HepG2 (cell line): ENCODE data around the gene RHO. TPM values are rescaled to one million over a fixed set of nuclear protein-coding genes. Genes with fewer than 3 reads are reported as not detected.

ENCODE experiments used
- ATAC-seq: fragments of 200-7000 bp; cut with Tn5 transposase; 3 replicates; pipeline ENCODE4 v1.9.1; 2020; ENCODE audit warnings: mild to moderate bottlenecking, moderate library complexity
- BruUV-seq: library from RNA; stranded (reverse); fragments of 400-500 nt; replicated peaks from 2 replicates; lab custom pipeline; 2021; lab: Mats Ljungman, UMichigan
- CTCF ChIA-PET: fragments of 300-600 bp; formaldehyde crosslinking; extraction: SDS; loops from one replicate; lab custom pipeline; 2021; ENCODE audit warnings: low total read pairs, inconsistent platforms, low intra/inter-chr PET ratio; lab: Yijun Ruan, JAX
- POLR2A ChIA-PET: fragments of 350-600 bp; sonication (Branson Sonifier 250); formaldehyde crosslinking; loops from one replicate; lab custom pipeline; 2020; ENCODE audit warnings: antibody characterized with exemption, inconsistent platforms; lab: Yijun Ruan, JAX
- DNase-seq: peaks from one replicate; pipeline ENCODE4 v3.0.0-alpha.2; 2015; ENCODE audit warnings: low spot score
- FAIRE-seq: peaks from 3 replicates; lab custom pipeline; 2011; peaks lifted over from hg19 to GRCh38; lab: Jason Lieb, UNC
- H2AFZ ChIP-seq: one replicate; pipeline ENCODE4 v1.6.1; 2011; ENCODE audit warnings: low read length, inconsistent platforms
- H3K27ac ChIP-seq: fragments of 300-600 bp; 3 replicates; pipeline ENCODE4 v1.8.0; 2011; ENCODE audit warnings: mixed run types, mild to moderate bottlenecking, mixed read lengths, low read length, inconsistent platforms; ENCODE audit not compliant: insufficient read depth; ENCODE audit errors: extremely low read length
- H3K27me3 ChIP-seq, 2 experiments: fragments of 200-600 bp in 1 of 2; 2 replicates in 1 of 2; 3 replicates in 1 of 2; pipeline versions ENCODE4 v1.6.0 to v1.8.0; 2011; ENCODE audit warnings: low read length in 2 of 2, mild to moderate bottlenecking in 2 of 2, moderate library complexity in 2 of 2, inconsistent platforms in 1 of 2; ENCODE audit not compliant: insufficient read depth in 2 of 2, control insufficient read depth in 1 of 2
- H3K36me3 ChIP-seq, 2 experiments: fragments of 200-600 bp in 1 of 2; replicated peaks in 1 of 2; 2 replicates in 1 of 2; 3 replicates in 1 of 2; pipeline versions ENCODE4 v1.5.1 to v1.8.0; 2011; ENCODE audit warnings: low read length in 2 of 2, inconsistent platforms in 1 of 2; ENCODE audit not compliant: insufficient read depth in 2 of 2, control insufficient read depth in 1 of 2
- H3K4me1 ChIP-seq: 2 replicates; pipeline ENCODE4 v1.5.1; 2012; ENCODE audit warnings: low read length, inconsistent platforms; ENCODE audit not compliant: insufficient read depth
- H3K4me2 ChIP-seq: 2 replicates; pipeline ENCODE4 v1.6.0; 2011; ENCODE audit warnings: low read depth, low read length, inconsistent platforms
- H3K4me3 ChIP-seq, 3 experiments: fragments of 200-600 bp in 1 of 3; sonication (generic), shearing (Covaris generic) in 1 of 3; replicated peaks in 1 of 3; 2 replicates each; pipeline ENCODE4 v1.5.1; 2011 to 2016; ENCODE audit warnings: low read length in 3 of 3, inconsistent platforms in 2 of 3, low read depth in 2 of 3, mild to moderate bottlenecking in 2 of 3, control low read depth in 1 of 3, mixed read lengths in 1 of 3; ENCODE audit not compliant: insufficient read depth in 1 of 3
- H3K79me2 ChIP-seq: one replicate; pipeline ENCODE4 v1.6.1; 2011; ENCODE audit warnings: low read length, inconsistent platforms; ENCODE audit not compliant: insufficient read depth
- H3K9ac ChIP-seq: 2 replicates; pipeline ENCODE4 v1.6.0; 2011; ENCODE audit warnings: mild to moderate bottlenecking, low read depth, low read length, inconsistent platforms; ENCODE audit not compliant: insufficient read depth
- H3K9me3 ChIP-seq: 2 replicates; pipeline ENCODE4 v1.5.1; 2012; ENCODE audit warnings: mild to moderate bottlenecking, low read length
- H4K20me1 ChIP-seq: 2 replicates; pipeline ENCODE4 v1.6.0; 2011; ENCODE audit warnings: inconsistent platforms, mild to moderate bottlenecking, low read length, moderate library complexity; ENCODE audit not compliant: insufficient read depth
- AGO2 ChIP-seq: fragments of 200-400 bp; formaldehyde crosslinking; optimal IDR thresholded peaks from 2 replicates; pipeline ENCODE3; 2017; ENCODE audit warnings: mild to moderate bottlenecking, low read depth, low read length, moderate library complexity
- ATF7-NPFF ChIP-seq: sonication (generic); formaldehyde crosslinking; IDR thresholded peaks from 2 replicates; pipeline ENCODE4 v1.8.1; 2023; ENCODE audit warnings: mild to moderate bottlenecking, low read depth, missing genetic modification reagents, moderate library complexity
- CREB3 ChIP-seq: sonication (generic); formaldehyde crosslinking; IDR thresholded peaks from 2 replicates; pipeline ENCODE4 v1.5.0; 2020; ENCODE audit warnings: missing genetic modification reagents
- GABPA ChIP-seq, 2 experiments: IDR thresholded peaks; 2 replicates each; pipeline ENCODE4 v1.6.1; 2011 to 2016; ENCODE audit warnings: low read depth in 2 of 2, low read length in 1 of 2, missing biosample characterization in 1 of 2, missing genetic modification characterization in 1 of 2
- SRSF4 ChIP-seq: fragments of 200-400 bp; formaldehyde crosslinking; IDR thresholded peaks from one replicate; pipeline ENCODE4 v1.6.1; 2018; ENCODE audit warnings: mild to moderate bottlenecking, low read depth, low read length, moderate library complexity; ENCODE audit not compliant: poor library complexity, severe bottlenecking
- THAP11 ChIP-seq: IDR thresholded peaks from 2 replicates; pipeline ENCODE4 v1.6.1; 2016; ENCODE audit warnings: missing biosample characterization, missing genetic modification reagents
- TMF1 ChIP-seq: sonication (generic); formaldehyde crosslinking; IDR thresholded peaks from 2 replicates; pipeline ENCODE4 v1.8.1; 2022; ENCODE audit warnings: low read depth, missing genetic modification reagents
- ZNF605 ChIP-seq: sonication (generic); formaldehyde crosslinking; IDR thresholded peaks from 2 replicates; pipeline ENCODE4 v1.8.0; 2022; ENCODE audit warnings: mild to moderate bottlenecking, missing genetic modification reagents
- whole genome bisulfite sequencing: methylation state at CpG from one replicate; pipeline ENCODE4 v1.1.6; 2017; ENCODE audit warnings: low lambda C conversion rate; 5-methylcytosine and 5-hydroxymethylcytosine counted together
- in situ Hi-C: cut with HindIII; loops from 2 replicates; pipeline ENCODE4 v1.10.0; 2017; ENCODE audit warnings: low pct_unique_long_range_greater_than_20kb; ENCODE audit not compliant: extremely low pct_ligation_motif_present
- intact Hi-C: fragments of 100-400 bp; cut with micrococcal nuclease; formaldehyde crosslinking; loops from one replicate; pipeline ENCODE4 v1.10.0; 2022; ENCODE audit not compliant: unreplicated experiment
- polyA plus RNA-seq, 8 experiments: library from polyadenylated mRNA; depleted of rRNA in 3 of 8; stranded (reverse) in 7 of 8; unstranded in 1 of 8; fragments of >200 nt; fragmentation: Illumina TruSeq in 4 of 8; extraction: Trizol in 4 of 8; gene quantifications; 2 replicates each; pipeline versions ENCODE4 v1.2.1 to v1.2.3, GENCODE V29; 2011 to 2016; ENCODE audit warnings: low read depth in 4 of 8, missing spikeins in 1 of 8, mixed read lengths in 1 of 8; ENCODE audit not compliant: insufficient read depth in 1 of 8
- total RNA-seq, 5 experiments: library from RNA; depleted of rRNA; stranded (reverse); fragments of >200 nt; fragmentation: Illumina TruSeq; extraction: Trizol; gene quantifications; 2 replicates each; pipeline ENCODE4 v1.2.3, GENCODE V29; 2016; ENCODE audit warnings: low read depth in 1 of 5

The RHO gene
- total and polyA plus RNA-seq, 2 of the 13 experiments (the other 11 are each of a cell fraction or from before 2014, with no cell fraction given) = not detected

- Histone ChIP-seq H3K27ac (no peak overlapping the region), H3K79me2 (no peaks in the 10 kb centered on the region), H3K4me2 (no peak overlapping the region), H4K20me1 (no peaks in the 10 kb centered on the region), H3K4me3 (no peak overlapping the region), H3K27me3 (no peaks in the 10 kb centered on the region), H3K9ac (no peak overlapping the region), H3K9me3 (no peaks in the 10 kb centered on the region), H3K4me1 (peaks cover 13% of the 10 kb centered on the region), H2AFZ (no peak overlapping the region), H3K36me3 (peaks cover 12 to 14% of the 10 kb centered on the region in 2 experiments; a peak in 3 of 5 replicates)
- ChIA-PET CTCF (no interaction called here), POLR2A (interaction anchor here (1.5 to 2.4 kb wide), 2 partner anchors 17 to 19 kb away, joined by 5 to 20 read pairs; no protein-coding TSS in a partner anchor)
- in situ Hi-C loops = no loop called here
- ATAC-seq = no peak
- WGBS = 86% methylated on average over 8 of the region's 10 CpGs
- TF ChIP-seq CREB3 (CRISPR knock-in tag) (no peak), GABPA (IDR thresholded peaks at IDR 0.05; ENCODE audit: low read depth, low read length) (no peak), GABPA (CRISPR knock-in tag; IDR thresholded peaks at IDR 0.05; ENCODE audit: low read depth) (no peak), ATF7-NPFF (CRISPR knock-in tag) (no peak), AGO2 (peak; percentile 16), THAP11 (no peak), SRSF4 (no peak), ZNF605 (0 out of 2 replicates have a peak, but pooled peaks have one; percentile 35), TMF1 (CRISPR knock-in tag) (no peak)
- intact Hi-C loops = no loop called here
- BruUV-seq = no TSS peak
- no peak for DNase-seq
- FAIRE-seq = no peak
These were observed 47.6 kb downstream of the RHO start for GRCh38 chr3:129575997-129576384.
